ENCODE results near the gene CHI3L1. TPM values are rescaled to one million over a fixed set of nuclear protein-coding genes. Genes with fewer than 3 reads are reported as not detected.

The CHI3L1 gene
- total RNA-seq, 1 experiment from 2014 or later: not detected

DNA sequence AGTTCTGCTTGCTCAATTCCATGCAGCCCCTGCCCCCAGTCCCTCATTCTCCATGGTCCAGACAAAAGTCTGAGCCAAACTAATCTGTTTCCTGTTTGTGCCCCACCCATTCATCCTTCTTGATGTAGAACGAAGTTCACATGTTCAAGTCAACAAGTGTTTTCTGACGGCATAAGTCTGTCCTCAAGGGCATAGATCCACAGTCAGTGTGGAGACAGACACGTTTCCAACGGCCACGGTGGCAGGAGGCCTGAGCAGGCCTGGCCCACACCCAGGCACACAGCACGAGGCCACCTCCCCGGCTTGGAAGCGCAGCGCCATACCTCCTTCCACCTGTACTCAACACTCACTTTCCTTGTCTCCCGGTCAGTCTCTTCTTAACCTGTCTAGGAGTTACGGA, 42.9 kb downstream of the CHI3L1 start:
- H3K4ac ChIP-seq (ENCODE audit: low read depth, low read length): no peak overlapping the region
- Mint-ChIP-seq H3K4me1 (peaks cover 44 to 53% of the 10 kb centered on the region in 2 experiments), H3K9me3 (peaks cover 4 to 8% of the 10 kb centered on the region in 2 experiments; a peak in 3 of 5 replicates), H3K27me3 (ENCODE audit: low read depth) (no peaks in the 10 kb centered on the region; the same call in 1 of the 2 replicates), H3K36me3 (ENCODE audit: insufficient read depth in 1 of 3, low read depth in 3 of 3) (peaks cover 0 to 9% (median 2%) of the 10 kb centered on the region in 3 experiments; a peak in 3 of 7 replicates), H3K4me3 (no peak overlapping the region), H3K27ac (peak overlapping the region in 1 of 3 experiments; percentile 67; a peak in 2 of 7 replicates)
- H3K9me3 ChIP-seq (ENCODE audit: control insufficient read depth, low read depth, low read length): no peaks in the 10 kb centered on the region
- H4K5ac ChIP-seq (ENCODE audit: insufficient read length, low read depth, low read length): no peak overlapping the region
- no peaks in the 10 kb centered on the region for H3K79me1 ChIP-seq (ENCODE audit: insufficient read depth, low read depth, low read length, poor library complexity, severe bottlenecking)
- H3K27me3 ChIP-seq (ENCODE audit: insufficient read depth, low read length): no peaks in the 10 kb centered on the region
- H3K4me1 ChIP-seq (ENCODE audit: insufficient read depth, low read length): peaks cover 18% of the 10 kb centered on the region; the same call in 1 of the 2 replicates
- no peak overlapping the region for H2BK12ac ChIP-seq (ENCODE audit: insufficient read length, low read depth, low read length)
- WGBS (ENCODE audit: extremely low coverage, insufficient read length, low lambda C conversion rate): no CpG with 5 or more reads among the region's 11 CpGs
- H2BK20ac ChIP-seq (ENCODE audit: low read depth, low read length, poor library complexity, severe bottlenecking): no peak overlapping the region
- H2BK120ac ChIP-seq (ENCODE audit: low read depth, low read length, poor library complexity, severe bottlenecking): no peak overlapping the region
- no peak overlapping the region for H2AFZ ChIP-seq (ENCODE audit: low read length)
- H3K18ac ChIP-seq (ENCODE audit: insufficient read length, low read depth, low read length): no peak overlapping the region
- H3T11ph ChIP-seq (ENCODE audit: low read length): no peak overlapping the region
- no peaks in the 10 kb centered on the region for H3K79me2 ChIP-seq (ENCODE audit: insufficient read depth, low read length)
- H3K27ac ChIP-seq (ENCODE audit: insufficient read length, low read depth, low read length): no peak overlapping the region
- H4K8ac ChIP-seq (replicated peaks; ENCODE audit: insufficient read length, low read depth, low read length): no peak overlapping the region
- DNase-seq: no peak
- H3K56ac ChIP-seq (ENCODE audit: insufficient read length, low read depth, low read length): no peak overlapping the region
- no peak overlapping the region for H4K91ac ChIP-seq (ENCODE audit: insufficient read length, low read depth, low read length)
- TF ChIP-seq, protein P1, sequence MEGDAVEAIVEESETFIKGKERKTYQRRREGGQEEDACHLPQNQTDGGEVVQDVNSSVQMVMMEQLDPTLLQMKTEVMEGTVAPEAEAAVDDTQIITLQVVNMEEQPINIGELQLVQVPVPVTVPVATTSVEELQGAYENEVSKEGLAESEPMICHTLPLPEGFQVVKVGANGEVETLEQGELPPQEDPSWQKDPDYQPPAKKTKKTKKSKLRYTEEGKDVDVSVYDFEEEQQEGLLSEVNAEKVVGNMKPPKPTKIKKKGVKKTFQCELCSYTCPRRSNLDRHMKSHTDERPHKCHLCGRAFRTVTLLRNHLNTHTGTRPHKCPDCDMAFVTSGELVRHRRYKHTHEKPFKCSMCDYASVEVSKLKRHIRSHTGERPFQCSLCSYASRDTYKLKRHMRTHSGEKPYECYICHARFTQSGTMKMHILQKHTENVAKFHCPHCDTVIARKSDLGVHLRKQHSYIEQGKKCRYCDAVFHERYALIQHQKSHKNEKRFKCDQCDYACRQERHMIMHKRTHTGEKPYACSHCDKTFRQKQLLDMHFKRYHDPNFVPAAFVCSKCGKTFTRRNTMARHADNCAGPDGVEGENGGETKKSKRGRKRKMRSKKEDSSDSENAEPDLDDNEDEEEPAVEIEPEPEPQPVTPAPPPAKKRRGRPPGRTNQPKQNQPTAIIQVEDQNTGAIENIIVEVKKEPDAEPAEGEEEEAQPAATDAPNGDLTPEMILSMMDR (conservative IDR thresholded peaks at IDR 0.05): no peak
- H3K23me2 ChIP-seq (ENCODE audit: insufficient read length, low read depth, low read length, poor library complexity, severe bottlenecking): no peaks in the 10 kb centered on the region
- no peak overlapping the region for H2AK5ac ChIP-seq (ENCODE audit: insufficient read length, low read length)
- H3K23ac ChIP-seq (ENCODE audit: insufficient read length, low read depth, low read length): no peak overlapping the region
- H3K4me2 ChIP-seq (ENCODE audit: insufficient read depth, insufficient read length, low read length): no peak overlapping the region
- H4K20me1 ChIP-seq (ENCODE audit: control insufficient read depth, insufficient read depth, insufficient read length): no peaks in the 10 kb centered on the region
- no peak overlapping the region for H2BK15ac ChIP-seq (ENCODE audit: low read depth, low read length)
- no peak overlapping the region for H2BK5ac ChIP-seq (ENCODE audit: insufficient read length, low read length)
- H3K9ac ChIP-seq (ENCODE audit: extremely low read depth, insufficient read length, low read length): no peak overlapping the region
- 0 out of 2 replicates have a peak overlapping the region, but pooled peaks have one; percentile 71 for H3K14ac ChIP-seq (ENCODE audit: insufficient read depth, low read length)
